HepG2 (cell line): ENCODE data around the gene MXD3. TPM values are rescaled to one million over a fixed set of nuclear protein-coding genes. Genes with fewer than 3 reads are reported as not detected.

Experiments used
- ATAC-seq: fragments of 200-7000 bp; cut with Tn5 transposase; 3 replicates; pipeline ENCODE4 v1.9.1; 2020; ENCODE audit warnings: mild to moderate bottlenecking, moderate library complexity
- BruUV-seq: library from RNA; stranded (reverse); fragments of 400-500 nt; replicated peaks from 2 replicates; lab custom pipeline; 2021; lab: Mats Ljungman, UMichigan
- CTCF ChIA-PET: fragments of 300-600 bp; formaldehyde crosslinking; extraction: SDS; loops from one replicate; lab custom pipeline; 2021; ENCODE audit warnings: low total read pairs, inconsistent platforms, low intra/inter-chr PET ratio; lab: Yijun Ruan, JAX
- POLR2A ChIA-PET: fragments of 350-600 bp; sonication (Branson Sonifier 250); formaldehyde crosslinking; loops from one replicate; lab custom pipeline; 2020; ENCODE audit warnings: antibody characterized with exemption, inconsistent platforms; lab: Yijun Ruan, JAX
- DNase-seq: peaks from one replicate; pipeline ENCODE4 v3.0.0-alpha.2; 2015; ENCODE audit warnings: low spot score
- FAIRE-seq: peaks from 3 replicates; lab custom pipeline; 2011; peaks lifted over from hg19 to GRCh38; lab: Jason Lieb, UNC
- H2AFZ ChIP-seq: one replicate; pipeline ENCODE4 v1.6.1; 2011; ENCODE audit warnings: low read length, inconsistent platforms
- H3K27ac ChIP-seq: fragments of 300-600 bp; 3 replicates; pipeline ENCODE4 v1.8.0; 2011; ENCODE audit warnings: mixed run types, mild to moderate bottlenecking, mixed read lengths, low read length, inconsistent platforms; ENCODE audit not compliant: insufficient read depth; ENCODE audit errors: extremely low read length
- H3K27me3 ChIP-seq, 2 experiments: fragments of 200-600 bp in 1 of 2; 2 replicates in 1 of 2; 3 replicates in 1 of 2; pipeline versions ENCODE4 v1.6.0 to v1.8.0; 2011; ENCODE audit warnings: low read length in 2 of 2, mild to moderate bottlenecking in 2 of 2, moderate library complexity in 2 of 2, inconsistent platforms in 1 of 2; ENCODE audit not compliant: insufficient read depth in 2 of 2, control insufficient read depth in 1 of 2
- H3K36me3 ChIP-seq, 2 experiments: fragments of 200-600 bp in 1 of 2; replicated peaks in 1 of 2; 2 replicates in 1 of 2; 3 replicates in 1 of 2; pipeline versions ENCODE4 v1.5.1 to v1.8.0; 2011; ENCODE audit warnings: low read length in 2 of 2, inconsistent platforms in 1 of 2; ENCODE audit not compliant: insufficient read depth in 2 of 2, control insufficient read depth in 1 of 2
- H3K4me1 ChIP-seq: 2 replicates; pipeline ENCODE4 v1.5.1; 2012; ENCODE audit warnings: low read length, inconsistent platforms; ENCODE audit not compliant: insufficient read depth
- H3K4me2 ChIP-seq: 2 replicates; pipeline ENCODE4 v1.6.0; 2011; ENCODE audit warnings: low read depth, low read length, inconsistent platforms
- H3K4me3 ChIP-seq, 3 experiments: fragments of 200-600 bp in 1 of 3; sonication (generic), shearing (Covaris generic) in 1 of 3; replicated peaks in 1 of 3; 2 replicates each; pipeline ENCODE4 v1.5.1; 2011 to 2016; ENCODE audit warnings: low read length in 3 of 3, inconsistent platforms in 2 of 3, low read depth in 2 of 3, mild to moderate bottlenecking in 2 of 3, control low read depth in 1 of 3, mixed read lengths in 1 of 3; ENCODE audit not compliant: insufficient read depth in 1 of 3
- H3K79me2 ChIP-seq: one replicate; pipeline ENCODE4 v1.6.1; 2011; ENCODE audit warnings: low read length, inconsistent platforms; ENCODE audit not compliant: insufficient read depth
- H3K9ac ChIP-seq: 2 replicates; pipeline ENCODE4 v1.6.0; 2011; ENCODE audit warnings: mild to moderate bottlenecking, low read depth, low read length, inconsistent platforms; ENCODE audit not compliant: insufficient read depth
- H3K9me3 ChIP-seq: 2 replicates; pipeline ENCODE4 v1.5.1; 2012; ENCODE audit warnings: mild to moderate bottlenecking, low read length
- H4K20me1 ChIP-seq: 2 replicates; pipeline ENCODE4 v1.6.0; 2011; ENCODE audit warnings: inconsistent platforms, mild to moderate bottlenecking, low read length, moderate library complexity; ENCODE audit not compliant: insufficient read depth
- CREM ChIP-seq, 2 experiments: sonication (generic) in 1 of 2; formaldehyde crosslinking in 1 of 2; IDR thresholded peaks; 2 replicates each; pipeline versions ENCODE4 v1.4.0 to v1.6.1; 2016 to 2020; ENCODE audit warnings: antibody characterized with exemption in 1 of 2, mild to moderate bottlenecking in 1 of 2, missing genetic modification reagents in 1 of 2
- FOXK1 ChIP-seq: sonication (generic); formaldehyde crosslinking; IDR thresholded peaks from 2 replicates; pipeline ENCODE4 v1.4.0; 2020; ENCODE audit warnings: low read depth, missing genetic modification reagents, borderline replicate concordance
- FOXP4 ChIP-seq: sonication (generic); formaldehyde crosslinking; IDR thresholded peaks from 2 replicates; pipeline ENCODE4 v1.4.0; 2020; ENCODE audit warnings: missing genetic modification reagents
- GATAD2A ChIP-seq: IDR thresholded peaks from 2 replicates; pipeline ENCODE4 v1.6.1; 2016
- HNF1A ChIP-seq, 2 experiments: sonication (generic) in 1 of 2; formaldehyde crosslinking in 1 of 2; IDR thresholded peaks; 2 replicates each; pipeline versions ENCODE4 v1.4.0 to v1.6.1; 2016 to 2020; ENCODE audit warnings: borderline replicate concordance in 1 of 2, low read depth in 1 of 2, mild to moderate bottlenecking in 1 of 2, missing genetic modification reagents in 1 of 2
- MZF1 ChIP-seq: sonication (generic); formaldehyde crosslinking; IDR thresholded peaks from 2 replicates; pipeline ENCODE4 v1.8.1; 2023; ENCODE audit warnings: mild to moderate bottlenecking, missing genetic modification reagents, borderline replicate concordance
- NFATC3 ChIP-seq: sonication (generic); formaldehyde crosslinking; IDR thresholded peaks from 2 replicates; pipeline ENCODE4 v1.5.1; 2020; ENCODE audit warnings: mild to moderate bottlenecking, missing genetic modification reagents
- NR2C2 ChIP-seq: sonication (generic); formaldehyde crosslinking; IDR thresholded peaks from 2 replicates; pipeline ENCODE4 v1.4.0; 2020; ENCODE audit warnings: missing genetic modification reagents, mild to moderate bottlenecking, moderate library complexity, borderline replicate concordance
- SALL1 ChIP-seq: sonication (generic); formaldehyde crosslinking; IDR thresholded peaks from 2 replicates; pipeline ENCODE4 v1.8.0; 2022; ENCODE audit warnings: mild to moderate bottlenecking, missing genetic modification reagents
- TERF1 ChIP-seq: sonication (generic); formaldehyde crosslinking; IDR thresholded peaks from 2 replicates; pipeline ENCODE4 v1.8.0; 2022; ENCODE audit warnings: mild to moderate bottlenecking, missing genetic modification reagents, moderate library complexity
- ZMYM2 ChIP-seq: sonication (generic); formaldehyde crosslinking; IDR thresholded peaks from 2 replicates; pipeline ENCODE4 v1.8.0; 2022; ENCODE audit warnings: mild to moderate bottlenecking, missing genetic modification reagents
- ZNF724P ChIP-seq: sonication (generic); formaldehyde crosslinking; IDR thresholded peaks from 2 replicates; pipeline ENCODE4 v1.8.0; 2022; ENCODE audit warnings: missing genetic modification reagents, borderline replicate concordance
- WGBS: methylation state at CpG from one replicate; pipeline ENCODE4 v1.1.6; 2017; ENCODE audit warnings: low lambda C conversion rate; 5-methylcytosine and 5-hydroxymethylcytosine counted together
- in situ Hi-C: cut with HindIII; loops from 2 replicates; pipeline ENCODE4 v1.10.0; 2017; ENCODE audit warnings: low pct_unique_long_range_greater_than_20kb; ENCODE audit not compliant: extremely low pct_ligation_motif_present
- intact Hi-C: fragments of 100-400 bp; cut with micrococcal nuclease; formaldehyde crosslinking; loops from one replicate; pipeline ENCODE4 v1.10.0; 2022; ENCODE audit not compliant: unreplicated experiment
- polyA plus RNA-seq, 8 experiments: library from polyadenylated mRNA; depleted of rRNA in 3 of 8; stranded (reverse) in 7 of 8; unstranded in 1 of 8; fragments of >200 nt; fragmentation: Illumina TruSeq in 4 of 8; extraction: Trizol in 4 of 8; gene quantifications; 2 replicates each; pipeline versions ENCODE4 v1.2.1 to v1.2.3, GENCODE V29; 2011 to 2016; ENCODE audit warnings: low read depth in 4 of 8, missing spikeins in 1 of 8, mixed read lengths in 1 of 8; ENCODE audit not compliant: insufficient read depth in 1 of 8
- total RNA-seq, 5 experiments: library from RNA; depleted of rRNA; stranded (reverse); fragments of >200 nt; fragmentation: Illumina TruSeq; extraction: Trizol; gene quantifications; 2 replicates each; pipeline ENCODE4 v1.2.3, GENCODE V29; 2016; ENCODE audit warnings: low read depth in 1 of 5

The MXD3 gene
- total and polyA plus RNA-seq, 2 of the 13 experiments (the other 11 are each of a cell fraction or from before 2014, with no cell fraction given) = 10.5 to 12.8 TPM

GRCh38 chr5:177325868-177326381, 14.2 kb upstream of the MXD3 start:
- WGBS = 0% methylated on average over 1 of the region's 1 CpG
- Histone ChIP-seq H3K4me3 (peak overlapping the region in 1 of 3 experiments; percentile 57; a peak in 4 of 6 replicates), H3K9me3 (no peaks in the 10 kb centered on the region), H3K4me1 (peaks cover 61% of the 10 kb centered on the region), H3K27ac (peak overlapping the region; percentile 98), H4K20me1 (no peaks in the 10 kb centered on the region), H2AFZ (no peak overlapping the region), H3K9ac (peak overlapping the region; percentile 71), H3K36me3 (peaks cover 2 to 21% of the 10 kb centered on the region in 2 experiments; a peak in 2 of 5 replicates), H3K79me2 (peaks cover 8% of the 10 kb centered on the region), H3K27me3 (no peaks in the 10 kb centered on the region), H3K4me2 (peak overlapping the region; percentile 95)
- ChIA-PET POLR2A (interaction anchor here (1.1 to 2.1 kb wide), 9 partner anchors 10 to 100 kb away, joined by 3 to 24 read pairs (median 10); partner anchors contain the start of genes GRK6 and LMAN2), CTCF (interaction anchor here (1.1 to 1.2 kb wide), 2 partner anchors 8 to 129 kb away, joined by 3 read pairs; no protein-coding TSS in a partner anchor)
- ATAC-seq (peak; percentile 82), FAIRE-seq (peak; percentile 90), DNase-seq (peak; percentile 87)
- BruUV-seq = TSS peak; percentile 22
- intact Hi-C loops = loop anchor here (5.0 kb wide), 1 partner anchor 121 kb away; the partner anchor contains the start of gene PRR7
- in situ Hi-C loops = no loop called here
- TF ChIP-seq FOXP4 (CRISPR knock-in tag) (0 out of 2 replicates have a peak, but pooled peaks have one; percentile 29), TERF1 (CRISPR knock-in tag) (no peak), FOXK1 (CRISPR knock-in tag) (0 out of 2 replicates have a peak, but pooled peaks have one; percentile 7), CREM (IDR thresholded peaks at IDR 0.05) (peak; percentile 58; the same call in 1 of the 2 replicates), CREM (CRISPR knock-in tag; IDR thresholded peaks at IDR 0.05) (no peak), SALL1 (CRISPR knock-in tag) (peak; percentile 65), MZF1 (CRISPR knock-in tag) (no peak), GATAD2A (peak; percentile 89), ZMYM2 (CRISPR knock-in tag) (no peak), NR2C2 (CRISPR knock-in tag) (peak; percentile 33; the same call in 1 of the 2 replicates), ZNF724P (CRISPR knock-in tag) (no peak), NFATC3 (no peak), HNF1A (IDR thresholded peaks at IDR 0.05; ENCODE audit: low read depth) (peak; percentile 64), HNF1A (CRISPR knock-in tag; IDR thresholded peaks at IDR 0.05; ENCODE audit: borderline replicate concordance) (peak; percentile 78; the same call in 1 of the 2 replicates)
